ENCODE measurements around the gene ADRA2B.

- TF ChIP-seq CTCF (IDR thresholded peaks at IDR 0.05): no peak
- no peak for TF ChIP-seq POLR2A (IDR thresholded peaks at IDR 0.05)
Measured at GRCh38 chr2:96087130-96087529, 29.2 kb downstream of the ADRA2B start.

Data from body of pancreas (tissue), 4 donors.